SU-DHL-6 (cell line): ENCODE results near the gene BTBD2.

Experiments
- EZH2phosphoT487 ChIP-seq: fragments of 200-600 bp; sonication (generic), shearing (Covaris generic); conservative IDR thresholded peaks from 2 replicates; pipeline ENCODE4 v1.6.1; 2018; ENCODE audit warnings: mild to moderate bottlenecking, antibody characterized with exemption, low read length, moderate library complexity, mixed read lengths
- TF ChIP-seq, protein P1 (sequence below): fragments of 200-600 bp; sonication (generic); IDR thresholded peaks from one replicate; pipeline ENCODE4 v1.5.1; 2017; ENCODE audit warnings: antibody characterized with exemption, mild to moderate bottlenecking, low read length, moderate library complexity; ENCODE audit not compliant: insufficient read depth, poor library complexity, severe bottlenecking

- TF ChIP-seq, protein P1, sequence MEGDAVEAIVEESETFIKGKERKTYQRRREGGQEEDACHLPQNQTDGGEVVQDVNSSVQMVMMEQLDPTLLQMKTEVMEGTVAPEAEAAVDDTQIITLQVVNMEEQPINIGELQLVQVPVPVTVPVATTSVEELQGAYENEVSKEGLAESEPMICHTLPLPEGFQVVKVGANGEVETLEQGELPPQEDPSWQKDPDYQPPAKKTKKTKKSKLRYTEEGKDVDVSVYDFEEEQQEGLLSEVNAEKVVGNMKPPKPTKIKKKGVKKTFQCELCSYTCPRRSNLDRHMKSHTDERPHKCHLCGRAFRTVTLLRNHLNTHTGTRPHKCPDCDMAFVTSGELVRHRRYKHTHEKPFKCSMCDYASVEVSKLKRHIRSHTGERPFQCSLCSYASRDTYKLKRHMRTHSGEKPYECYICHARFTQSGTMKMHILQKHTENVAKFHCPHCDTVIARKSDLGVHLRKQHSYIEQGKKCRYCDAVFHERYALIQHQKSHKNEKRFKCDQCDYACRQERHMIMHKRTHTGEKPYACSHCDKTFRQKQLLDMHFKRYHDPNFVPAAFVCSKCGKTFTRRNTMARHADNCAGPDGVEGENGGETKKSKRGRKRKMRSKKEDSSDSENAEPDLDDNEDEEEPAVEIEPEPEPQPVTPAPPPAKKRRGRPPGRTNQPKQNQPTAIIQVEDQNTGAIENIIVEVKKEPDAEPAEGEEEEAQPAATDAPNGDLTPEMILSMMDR: no peak
- no peak for TF ChIP-seq EZH2phosphoT487
Measured at GRCh38 chr19:2014731-2015607, 545 bp downstream of the BTBD2 start.
